GM18505 (cell line): ENCODE results near the gene KLF16.

ENCODE experiments used
- ATAC-seq: cut with Tn5 transposase; IDR thresholded peaks from one replicate; pipeline ENCODE4 v1.9.1; 2021; ENCODE audit not compliant: unreplicated experiment
- POLR2A ChIP-seq: IDR thresholded peaks from 4 replicates; pipeline ENCODE4 v1.6.1; 2011; ENCODE audit warnings: borderline replicate concordance; ENCODE audit not compliant: insufficient read depth, insufficient read length; ENCODE audit errors: extremely low read depth

KLF16 gene

DNA sequence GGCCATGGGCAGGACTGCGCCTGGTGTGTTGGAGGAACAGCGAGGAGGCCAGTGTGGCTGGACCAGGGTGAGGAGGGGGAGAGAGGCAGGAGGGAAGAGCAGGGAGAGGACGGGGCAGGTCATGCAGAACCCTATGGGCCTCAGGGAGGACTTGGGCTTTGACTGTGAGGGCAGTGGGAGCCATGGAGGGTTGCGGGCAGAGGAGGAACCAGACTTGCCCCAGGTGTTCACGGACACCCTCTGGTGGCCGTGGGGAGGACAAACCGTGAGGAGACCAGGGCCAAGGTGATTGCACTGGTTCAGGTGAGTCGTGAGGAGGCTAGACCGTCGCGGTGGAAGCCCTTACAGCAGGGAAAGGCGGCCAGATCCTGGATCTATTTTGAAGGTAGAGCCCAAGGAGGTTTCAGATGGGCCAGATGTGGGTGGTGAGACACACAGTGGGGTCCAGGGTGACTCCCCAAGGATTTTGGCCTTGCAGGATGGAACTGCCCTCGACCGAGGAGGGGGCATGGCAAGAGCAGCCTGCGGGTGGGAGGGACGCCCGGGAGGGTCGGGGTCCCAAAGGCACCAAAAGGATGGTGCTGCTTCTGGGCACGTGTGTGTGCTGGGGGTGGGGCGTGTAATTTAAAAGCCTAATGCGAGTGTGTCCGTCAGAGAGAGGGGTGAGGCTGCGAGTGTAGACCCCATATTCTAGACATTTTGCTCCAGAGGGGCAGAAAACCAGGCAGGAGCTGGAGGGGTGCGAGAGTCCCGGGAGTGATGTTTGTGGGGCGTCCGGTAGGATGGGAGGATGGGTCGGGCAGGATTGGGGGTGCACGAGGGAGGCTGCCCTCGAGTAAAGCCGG is 12.3 kb downstream of the KLF16 start:
- no peak for ATAC-seq
- no peak for TF ChIP-seq POLR2A

DNA sequence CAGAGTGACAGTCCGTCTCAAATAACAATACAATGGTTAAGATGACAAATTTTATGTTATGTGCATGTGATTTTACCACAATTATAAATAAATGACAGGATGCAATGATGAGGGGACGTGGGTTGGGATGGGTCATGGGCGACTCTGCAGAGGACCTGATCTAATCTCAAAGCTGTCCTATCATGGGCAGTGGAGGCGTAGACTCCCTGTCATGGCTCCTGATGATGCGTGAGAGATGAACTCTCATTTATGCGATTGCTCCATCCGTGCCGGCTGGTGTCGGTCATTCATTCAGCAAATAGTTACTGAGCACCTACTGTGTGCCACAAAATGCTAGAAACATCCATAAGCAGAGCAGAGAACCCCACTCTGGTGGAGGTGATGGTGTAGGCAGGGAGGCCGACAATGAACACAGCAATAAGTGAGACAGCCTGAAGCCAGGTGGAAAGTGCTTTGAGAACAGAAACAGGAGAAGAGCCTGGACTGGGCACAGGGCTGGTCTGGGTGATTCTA is 13.4 kb downstream of the KLF16 start:
- ATAC-seq: no peak
- TF ChIP-seq POLR2A: no peak

DNA sequence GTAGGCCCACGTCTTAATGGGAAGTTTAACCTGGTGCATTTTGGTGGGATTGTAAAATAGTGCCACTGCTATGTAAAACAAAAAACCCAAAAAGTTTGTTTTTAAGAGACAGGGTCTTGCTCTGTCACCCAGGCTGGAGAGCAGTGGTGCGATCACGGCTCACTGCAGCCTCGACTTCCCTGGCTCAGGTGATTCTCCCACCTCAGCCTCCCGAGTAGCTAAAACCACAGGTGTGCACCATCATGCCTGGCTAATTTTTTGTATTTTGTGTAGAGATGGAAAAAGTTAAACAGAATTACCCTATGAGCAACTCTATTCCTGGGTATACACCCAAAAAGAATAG is 14.3 kb downstream of the KLF16 start:
- no peak for ATAC-seq
- TF ChIP-seq POLR2A: no peak

DNA sequence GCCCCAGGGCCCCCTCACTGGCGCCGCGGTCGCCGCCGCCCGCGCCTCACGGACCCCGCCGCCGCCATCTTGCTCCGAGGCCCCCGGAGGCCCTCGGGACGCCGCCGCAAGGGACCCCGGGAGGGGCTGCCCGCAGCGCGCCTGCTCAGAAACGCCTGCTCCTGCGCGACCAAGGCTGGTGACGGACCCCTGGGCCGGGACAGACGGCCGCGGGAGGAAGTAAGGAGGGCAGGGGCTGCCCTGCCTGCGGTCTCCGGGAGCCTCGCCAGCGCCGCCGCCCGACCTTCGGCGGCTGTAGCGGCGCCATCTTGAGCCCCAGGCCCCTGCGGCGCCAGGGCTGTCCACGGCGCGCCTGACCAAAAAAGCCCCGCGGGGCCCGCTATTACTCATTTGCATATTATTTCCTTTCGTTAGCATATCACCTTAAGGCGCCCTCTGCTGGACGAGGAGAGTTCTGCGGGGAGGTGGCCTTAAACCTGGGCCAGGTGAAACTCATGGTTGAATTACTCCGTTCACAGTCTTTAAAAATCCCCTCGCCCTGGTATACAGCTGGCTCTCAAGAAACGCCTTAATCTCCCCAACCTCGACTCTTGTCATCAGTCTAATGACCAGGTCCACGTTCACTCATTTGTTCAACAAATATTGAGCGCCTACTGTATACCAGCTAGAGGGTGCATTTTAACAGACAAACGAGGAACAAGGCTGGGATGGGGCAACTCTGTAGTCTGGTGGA is 14.8 kb downstream of the KLF16 start, which contains the start of gene REXO1:
TSS of gene REXO1 (minus strand) at position 85 of the 733 bp plus-strand sequence. CDS start 125 bp downstream, outside the sequence.
- peak; percentile 62 for ATAC-seq
- TF ChIP-seq POLR2A: peak; percentile 73

DNA sequence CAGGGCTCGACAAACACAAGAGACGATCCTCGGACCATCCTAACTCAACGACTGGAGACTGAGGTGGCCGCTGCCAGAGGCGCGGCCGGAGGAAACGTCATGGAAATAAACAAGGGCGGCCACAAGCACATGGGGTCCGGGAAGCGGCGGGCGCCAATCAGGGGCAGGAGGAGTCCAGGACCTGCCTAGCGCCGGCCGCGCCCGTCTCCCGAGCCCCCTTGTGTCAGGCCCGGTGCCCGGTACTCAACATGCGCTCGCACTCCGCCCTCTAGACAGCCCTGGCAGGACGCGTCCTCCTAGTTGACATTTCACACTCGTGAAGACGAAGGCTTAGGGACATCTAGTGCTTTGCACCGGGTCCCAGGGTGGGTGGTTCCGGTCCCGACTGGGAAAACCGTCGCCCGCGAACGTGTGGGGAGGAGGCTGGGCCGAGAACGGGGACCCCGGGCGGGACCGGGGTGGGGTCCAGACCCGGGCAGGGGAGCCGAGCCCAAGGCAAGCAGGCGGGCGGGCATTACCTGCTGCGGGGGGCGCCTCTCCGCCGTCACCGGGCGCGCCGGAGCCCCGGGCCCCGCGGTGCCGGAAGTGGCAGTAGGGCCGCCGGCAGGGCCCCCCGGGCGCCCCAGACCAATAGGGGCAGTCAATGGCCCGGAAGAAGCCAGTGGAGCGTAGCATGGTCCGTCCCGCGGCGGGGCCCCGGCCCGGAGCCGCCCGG is 15.5 kb downstream of the KLF16 start:
- peak; percentile 20 for ATAC-seq
- TF ChIP-seq POLR2A: no peak

DNA sequence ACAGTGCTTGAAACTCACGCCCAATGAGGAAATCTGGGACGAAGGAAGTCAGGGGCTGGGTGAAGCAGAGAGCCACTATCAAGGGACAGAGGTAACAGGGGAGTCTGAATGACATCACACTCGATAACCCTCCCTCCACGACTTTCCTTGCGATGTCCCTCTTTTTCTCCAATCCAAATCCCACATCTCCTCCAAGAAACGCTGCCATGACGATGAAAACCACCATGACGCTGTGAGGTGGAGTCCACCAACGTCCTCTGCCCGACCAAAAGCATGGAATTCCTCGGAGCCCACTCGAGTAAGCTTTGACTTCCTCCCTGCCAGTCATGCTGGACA is 16.1 kb downstream of the KLF16 start:
- no peak for TF ChIP-seq POLR2A
- no peak for ATAC-seq

DNA sequence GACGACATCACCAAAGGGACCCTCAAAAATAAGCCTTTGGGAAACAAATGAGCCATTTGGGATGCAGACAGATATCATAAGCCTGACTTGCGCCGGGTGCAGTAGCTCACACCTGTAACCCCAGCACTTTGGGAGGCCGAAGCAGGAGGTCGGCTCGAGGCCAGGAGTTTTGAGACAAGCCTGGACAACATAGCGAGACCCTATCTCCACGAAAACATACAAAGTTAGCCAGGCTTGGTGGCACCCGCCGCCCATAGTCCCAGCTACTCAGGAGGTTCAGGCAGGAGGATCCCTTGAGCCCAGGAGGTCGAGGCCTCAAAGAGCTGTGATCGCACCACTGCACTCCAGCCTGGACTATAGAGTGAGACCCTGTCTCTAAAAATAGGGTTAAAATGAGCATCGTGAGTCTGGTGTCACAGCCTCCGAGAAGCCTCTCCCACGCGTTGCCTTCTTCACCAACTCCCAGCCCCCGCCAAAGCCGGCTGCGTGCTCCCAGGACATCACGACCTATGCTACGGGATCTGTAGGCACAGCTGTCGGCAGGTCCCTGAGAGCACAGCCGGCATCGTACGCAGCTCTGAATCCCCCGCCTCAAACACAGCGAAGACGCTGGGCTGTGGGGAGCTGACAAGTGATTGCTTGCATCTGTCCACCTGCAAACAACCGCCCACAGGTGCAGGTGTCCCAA is 16.7 kb downstream of the KLF16 start:
- ATAC-seq: no peak
- TF ChIP-seq POLR2A: no peak

DNA sequence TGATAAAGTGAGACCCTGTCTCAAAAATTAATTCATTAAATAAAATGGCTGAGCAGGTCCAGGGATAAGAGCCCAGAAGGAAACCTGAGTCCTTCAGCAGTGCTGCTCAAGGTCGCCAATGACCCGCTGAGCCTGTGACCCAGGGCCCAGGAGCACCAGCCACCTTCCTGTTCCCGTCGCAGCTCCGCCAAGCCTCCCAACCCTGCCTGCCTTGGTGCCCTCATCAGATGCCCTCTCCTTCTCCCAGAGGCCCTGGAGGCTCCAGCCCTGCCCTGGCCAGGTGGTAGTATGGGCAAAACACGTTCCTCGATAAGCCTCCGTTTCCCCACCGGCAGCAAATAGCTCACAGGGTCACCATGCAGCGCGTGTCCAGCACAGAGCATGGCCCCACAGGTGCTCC is 17.7 kb downstream of the KLF16 start:
- no peak for ATAC-seq

DNA sequence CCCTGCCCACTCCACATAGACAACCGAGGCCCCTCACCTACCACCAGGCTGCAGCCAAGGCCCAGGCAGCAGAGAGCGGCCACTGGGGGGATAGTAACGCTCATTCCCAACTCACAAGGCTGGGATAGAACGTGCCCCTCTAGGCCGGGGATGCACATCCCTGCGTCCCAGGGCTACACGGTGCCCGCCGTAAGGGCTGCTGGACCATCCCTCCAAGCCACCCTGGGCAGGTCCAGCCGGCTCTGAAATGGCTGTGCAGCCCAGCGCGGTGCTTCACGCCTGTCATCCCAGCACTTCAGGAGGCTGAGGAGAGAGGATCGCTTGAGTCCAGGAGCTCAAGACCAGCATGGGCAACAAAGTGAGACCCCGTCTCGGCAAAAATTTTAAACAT is 18.3 kb downstream of the KLF16 start:
- TF ChIP-seq POLR2A: no peak
- ATAC-seq: no peak

More for the DNA sequence above, 17.7 kb downstream of the KLF16 start:
- no peak for TF ChIP-seq POLR2A

DNA sequence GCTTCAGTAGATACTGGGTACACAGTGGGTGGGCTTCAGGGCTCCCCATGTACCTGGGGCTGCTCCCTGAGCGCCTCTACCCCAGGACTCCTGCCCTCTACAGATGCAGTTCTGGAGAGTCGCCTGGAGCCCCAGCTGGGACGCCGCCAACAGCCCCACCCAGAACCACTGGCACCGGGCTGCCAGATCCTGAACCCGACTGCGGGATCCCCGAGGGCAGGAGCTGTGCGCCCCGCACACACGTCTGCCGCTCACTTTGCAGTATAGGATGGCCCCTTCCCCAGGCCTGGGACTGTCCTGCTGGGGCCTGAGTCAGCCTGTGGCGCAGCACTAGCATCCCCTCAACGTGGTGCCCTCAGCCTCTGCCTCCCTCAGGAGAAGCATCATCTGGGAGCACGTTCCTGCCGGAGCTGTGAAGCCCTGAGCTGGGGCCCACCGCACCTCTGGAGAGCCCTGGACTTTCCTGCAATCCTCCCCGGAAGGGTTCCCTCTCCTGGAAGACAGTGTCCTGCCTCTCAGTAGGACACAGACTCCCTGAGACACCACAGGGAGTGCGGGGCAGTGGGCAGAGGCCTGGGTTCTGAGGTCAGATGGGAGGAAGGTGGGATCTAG is 18.8 kb downstream of the KLF16 start:
- no peak for ATAC-seq
- TF ChIP-seq POLR2A: no peak

DNA sequence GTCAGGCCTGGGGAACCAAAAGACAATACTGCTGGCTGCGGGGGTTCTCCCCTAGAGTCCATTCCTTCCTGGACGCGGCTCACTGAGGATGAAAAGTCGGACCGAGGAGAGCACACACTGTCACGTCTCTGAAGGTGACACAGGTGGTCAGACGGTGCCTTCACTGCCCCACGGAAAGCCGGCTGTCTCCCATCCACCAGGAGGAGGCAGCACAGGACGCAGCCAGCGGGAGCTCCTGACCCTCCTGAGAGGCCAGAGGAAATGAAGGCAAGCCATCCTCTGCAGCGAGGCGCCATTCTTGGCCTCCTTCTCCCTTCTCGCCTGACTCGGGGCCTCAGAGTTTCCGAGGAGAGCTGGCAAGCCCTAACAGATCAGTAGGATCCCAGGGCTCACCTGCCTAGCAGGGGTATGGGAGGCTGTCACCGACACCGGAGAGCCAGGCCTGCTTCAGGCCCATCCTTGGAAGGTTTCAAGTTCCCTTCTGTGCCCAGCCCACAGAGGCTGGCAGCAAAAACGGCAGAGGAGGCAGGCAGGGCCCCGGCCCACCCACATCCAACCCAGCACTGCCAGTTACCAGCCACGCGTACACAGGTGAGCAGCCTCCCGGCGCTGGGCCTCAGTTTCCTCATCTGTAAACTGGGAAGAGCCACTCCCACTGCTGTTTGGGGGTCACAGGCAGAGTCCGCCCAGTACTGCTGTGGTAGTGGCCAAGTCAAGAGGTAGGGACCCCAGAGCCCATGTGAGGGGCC is 19.6 kb downstream of the KLF16 start:
- no peak for TF ChIP-seq POLR2A

DNA sequence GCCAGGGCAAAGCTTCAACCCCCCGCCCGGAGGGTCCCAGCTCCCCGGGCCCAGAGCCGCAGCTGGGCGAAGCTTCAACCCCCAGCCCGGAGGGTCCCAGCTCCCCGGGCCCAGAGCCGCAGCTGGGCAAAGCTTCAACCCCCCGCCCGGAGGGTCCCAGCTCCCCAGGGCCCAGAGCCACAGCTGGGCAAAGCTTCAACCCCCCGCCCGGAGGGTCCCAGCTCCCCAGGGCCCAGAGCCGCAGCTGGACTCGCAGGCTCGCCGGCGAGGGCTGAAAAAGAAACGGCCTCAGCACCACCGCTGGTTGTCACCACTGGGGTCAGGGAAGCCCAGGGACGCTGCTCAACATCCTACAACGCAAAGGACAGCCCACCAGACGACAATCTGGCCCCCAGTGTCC is 20.3 kb downstream of the KLF16 start:
- ATAC-seq: no peak
- TF ChIP-seq POLR2A: no peak

More for the DNA sequence above, 19.6 kb downstream of the KLF16 start:
- no peak for ATAC-seq

DNA sequence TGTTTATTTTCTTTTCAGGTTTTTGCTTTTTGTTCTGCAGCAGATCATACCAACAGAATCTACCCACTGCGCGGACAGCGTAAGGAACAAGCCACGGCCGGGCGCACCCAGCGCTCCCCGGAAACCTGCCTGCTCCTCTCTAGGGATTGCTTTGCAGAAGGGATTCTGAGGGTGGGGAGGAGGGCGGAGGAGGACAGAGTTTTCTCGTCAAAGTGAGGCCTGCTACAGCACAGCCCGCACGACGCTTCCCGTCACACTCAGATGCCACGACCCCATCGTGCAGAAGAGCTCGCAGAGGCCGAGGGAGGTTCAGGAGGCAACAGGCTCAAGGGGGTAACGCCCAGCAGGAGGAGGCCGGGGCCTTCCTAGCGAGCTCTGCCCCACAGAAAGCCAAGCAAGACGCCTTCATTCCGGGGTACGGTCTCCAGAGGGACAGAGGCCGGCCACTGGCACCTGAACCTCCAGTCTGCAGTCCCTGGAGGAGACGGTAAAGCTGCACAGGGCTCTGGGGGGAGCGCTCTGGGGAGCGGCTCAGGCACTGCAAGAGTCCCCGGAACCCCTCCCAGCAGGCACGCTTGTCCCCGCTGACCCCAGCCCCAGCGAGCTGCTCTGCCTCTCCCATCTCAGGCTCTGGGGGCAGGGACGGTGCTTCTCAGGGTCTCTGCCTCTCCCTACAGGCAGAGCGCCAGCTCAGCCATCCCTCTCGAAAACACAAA is 22.0 kb downstream of the KLF16 start:
- no peak for TF ChIP-seq POLR2A
- no peak for ATAC-seq
